ENCODE measurements around the gene TNK1. TPM values are rescaled to one million over a fixed set of nuclear protein-coding genes. Genes with fewer than 3 reads are reported as not detected.
A peak's percentile ranks its signal among the peaks of the same experiment; 100 is the strongest.
"Not testable (repeated sequence)": the region's sequence is repeated elsewhere in the genome, so short reads cannot be mapped to it uniquely, and the experiment has no call there.

Gene TNK1
- total RNA-seq, 1 experiment from 2014 or later, result 6.4 TPM

DNA sequence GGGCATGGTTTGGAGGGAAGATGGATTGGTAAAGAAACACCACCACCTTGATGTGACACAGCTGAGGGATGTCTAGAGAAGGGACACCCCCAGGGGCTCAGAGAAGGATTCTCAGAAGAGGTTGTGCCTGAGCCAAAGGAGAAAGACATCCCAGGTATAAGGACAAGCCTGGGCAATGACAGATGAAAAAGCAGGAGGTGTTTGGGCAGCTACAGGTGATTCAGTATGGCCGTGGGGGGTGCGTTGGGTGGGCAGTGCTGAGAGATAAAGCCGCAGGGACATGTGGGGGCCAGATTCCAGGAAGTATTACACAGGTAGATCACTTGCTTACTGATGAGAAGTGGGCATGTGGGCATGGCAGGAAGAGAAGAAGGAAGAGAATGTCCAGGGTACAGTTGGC is 19.0 kb upstream of the TNK1 start:
- no TSS peak for BruUV-seq (replicated peaks)
- intact Hi-C loops (cut with micrococcal nuclease), result no loop called here
- no peak overlapping the region for H3K27ac Mint-ChIP-seq (ENCODE audit: low read depth, unreplicated experiment)
- no peak for DNase-seq (ENCODE audit: unreplicated experiment)
- H3K9me3 Mint-ChIP-seq (ENCODE audit: unreplicated experiment), result no peaks in the 10 kb centered on the region
- no peaks in the 10 kb centered on the region for H3K36me3 Mint-ChIP-seq (ENCODE audit: insufficient read depth, unreplicated experiment)
- H3K4me3 Mint-ChIP-seq (ENCODE audit: unreplicated experiment), result no peak overlapping the region
- H3K27me3 Mint-ChIP-seq (ENCODE audit: insufficient read depth, unreplicated experiment), result no peaks in the 10 kb centered on the region
- peaks cover 7% of the 10 kb centered on the region for H3K4me1 Mint-ChIP-seq (ENCODE audit: insufficient read depth, unreplicated experiment)
- CTCF ChIA-PET, result interaction anchor here (0.6 to 1.7 kb wide), 4 partner anchors 15 to 198 kb away, joined by 3 to 12 read pairs (median 4); no protein-coding TSS in a partner anchor
- POLR2A ChIA-PET, result interaction anchor here (0.5 to 2.6 kb wide), 8 partner anchors 19 to 337 kb away, joined by 3 to 8 read pairs (median 3); partner anchors contain the start of genes TMEM102, TMEM256 and TNK1
- TF ChIP-seq, protein P1, sequence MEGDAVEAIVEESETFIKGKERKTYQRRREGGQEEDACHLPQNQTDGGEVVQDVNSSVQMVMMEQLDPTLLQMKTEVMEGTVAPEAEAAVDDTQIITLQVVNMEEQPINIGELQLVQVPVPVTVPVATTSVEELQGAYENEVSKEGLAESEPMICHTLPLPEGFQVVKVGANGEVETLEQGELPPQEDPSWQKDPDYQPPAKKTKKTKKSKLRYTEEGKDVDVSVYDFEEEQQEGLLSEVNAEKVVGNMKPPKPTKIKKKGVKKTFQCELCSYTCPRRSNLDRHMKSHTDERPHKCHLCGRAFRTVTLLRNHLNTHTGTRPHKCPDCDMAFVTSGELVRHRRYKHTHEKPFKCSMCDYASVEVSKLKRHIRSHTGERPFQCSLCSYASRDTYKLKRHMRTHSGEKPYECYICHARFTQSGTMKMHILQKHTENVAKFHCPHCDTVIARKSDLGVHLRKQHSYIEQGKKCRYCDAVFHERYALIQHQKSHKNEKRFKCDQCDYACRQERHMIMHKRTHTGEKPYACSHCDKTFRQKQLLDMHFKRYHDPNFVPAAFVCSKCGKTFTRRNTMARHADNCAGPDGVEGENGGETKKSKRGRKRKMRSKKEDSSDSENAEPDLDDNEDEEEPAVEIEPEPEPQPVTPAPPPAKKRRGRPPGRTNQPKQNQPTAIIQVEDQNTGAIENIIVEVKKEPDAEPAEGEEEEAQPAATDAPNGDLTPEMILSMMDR (IDR thresholded peaks at IDR 0.05; ENCODE audit: unreplicated experiment), result no peak

DNA sequence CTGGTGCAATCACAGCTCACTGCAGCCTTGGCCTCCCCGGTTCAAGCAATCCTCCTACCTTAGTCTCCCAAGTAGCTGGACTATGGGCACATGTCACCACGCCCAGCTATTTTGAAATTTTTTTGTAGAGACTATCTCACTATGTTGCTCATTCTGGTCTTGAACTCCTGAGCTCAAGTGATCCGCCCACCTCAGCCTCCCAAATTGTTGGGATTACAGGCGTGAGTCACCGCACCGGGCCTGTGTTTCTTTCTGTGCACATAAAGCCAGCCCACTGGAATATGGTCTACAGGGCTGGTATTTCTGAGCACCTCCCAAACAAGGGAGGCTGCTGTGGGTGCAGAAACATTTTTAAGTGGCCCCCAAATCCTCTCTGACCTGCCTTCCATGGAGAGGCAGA is 17.6 kb upstream of the TNK1 start:
- H3K27me3 Mint-ChIP-seq (ENCODE audit: insufficient read depth, unreplicated experiment), result no peaks in the 10 kb centered on the region
- no peaks in the 10 kb centered on the region for H3K36me3 Mint-ChIP-seq (ENCODE audit: insufficient read depth, unreplicated experiment)
- POLR2A ChIA-PET, result interaction anchor here (0.7 kb wide), 1 partner anchor 40 kb away, joined by 3 read pairs; no protein-coding TSS in a partner anchor
- no TSS peak for BruUV-seq (replicated peaks)
- DNase-seq (ENCODE audit: unreplicated experiment), result peak; percentile 53
- CTCF ChIA-PET, result no interaction called here
- H3K27ac Mint-ChIP-seq (ENCODE audit: low read depth, unreplicated experiment), result no peak overlapping the region
- intact Hi-C loops (cut with micrococcal nuclease), result no loop called here
- no peak overlapping the region for H3K4me3 Mint-ChIP-seq (ENCODE audit: unreplicated experiment)
- H3K9me3 Mint-ChIP-seq (ENCODE audit: unreplicated experiment), result no peaks in the 10 kb centered on the region
- H3K4me1 Mint-ChIP-seq (ENCODE audit: insufficient read depth, unreplicated experiment), result peaks cover 7% of the 10 kb centered on the region
- TF ChIP-seq, protein P1 (IDR thresholded peaks at IDR 0.05; ENCODE audit: unreplicated experiment), result no peak

DNA sequence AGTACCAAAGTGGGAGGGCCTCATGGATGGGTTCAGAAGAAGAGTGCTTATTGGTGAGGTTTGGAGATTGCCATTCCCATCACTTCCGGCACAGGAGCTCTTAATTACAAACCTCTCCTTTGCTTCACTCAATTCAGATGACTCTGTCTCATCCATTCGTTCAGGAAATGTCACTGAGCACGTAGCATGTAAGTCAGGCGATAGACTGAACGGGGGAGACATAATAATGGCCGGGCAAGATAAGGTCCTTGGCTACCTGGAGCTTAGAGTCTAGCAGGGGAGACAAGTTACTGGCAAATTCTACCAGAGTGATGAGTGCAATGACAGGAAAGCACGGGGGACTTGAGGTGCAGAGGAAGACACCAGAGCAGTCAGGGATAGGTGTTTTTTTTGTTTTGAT is 14.9 kb upstream of the TNK1 start:
- intact Hi-C loops (cut with micrococcal nuclease); H3K27me3 Mint-ChIP-seq (ENCODE audit: insufficient read depth, unreplicated experiment); H3K4me1 Mint-ChIP-seq (ENCODE audit: insufficient read depth, unreplicated experiment); H3K27ac Mint-ChIP-seq (ENCODE audit: low read depth, unreplicated experiment); BruUV-seq (replicated peaks); H3K36me3 Mint-ChIP-seq (ENCODE audit: insufficient read depth, unreplicated experiment); H3K4me3 Mint-ChIP-seq (ENCODE audit: unreplicated experiment); DNase-seq (ENCODE audit: unreplicated experiment); H3K9me3 Mint-ChIP-seq (ENCODE audit: unreplicated experiment): not testable (repeated sequence)
- ChIA-PET CTCF (interaction anchor here (1.1 kb wide), 1 partner anchor 9 kb away, joined by 4 read pairs; no protein-coding TSS in a partner anchor), POLR2A (interaction anchor here (0.9 to 1.4 kb wide), 2 partner anchors 16 to 118 kb away, joined by 3 read pairs; partner anchors contain the start of genes POLR2A and TNK1)

DNA sequence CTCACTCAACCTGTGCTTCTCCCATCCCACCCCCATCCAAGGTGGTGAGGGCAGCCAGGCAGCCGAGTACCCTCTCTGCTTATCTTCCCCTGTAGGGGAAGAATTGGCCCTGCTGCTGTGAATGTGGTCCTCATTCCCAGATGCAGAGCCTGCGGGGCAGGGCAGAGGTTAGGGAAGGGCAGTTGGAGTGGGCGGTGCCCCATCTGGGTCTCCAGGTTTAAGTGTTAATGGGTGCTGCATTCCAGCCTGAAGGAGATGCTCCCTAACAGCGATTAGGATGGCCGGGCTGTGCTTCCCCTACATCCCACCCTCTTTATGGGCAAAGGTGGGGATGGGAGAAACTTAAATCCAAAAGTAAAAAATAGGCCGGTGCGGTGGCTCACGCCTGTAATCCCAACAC is 13.8 kb upstream of the TNK1 start:
- Mint-ChIP-seq H3K4me1 (ENCODE audit: insufficient read depth, unreplicated experiment) (peaks cover 2% of the 10 kb centered on the region), H3K27me3 (ENCODE audit: insufficient read depth, unreplicated experiment) (no peaks in the 10 kb centered on the region), H3K36me3 (ENCODE audit: insufficient read depth, unreplicated experiment) (no peaks in the 10 kb centered on the region), H3K9me3 (ENCODE audit: unreplicated experiment) (no peaks in the 10 kb centered on the region), H3K4me3 (ENCODE audit: unreplicated experiment) (no peak overlapping the region), H3K27ac (ENCODE audit: low read depth, unreplicated experiment) (no peak overlapping the region)
- ChIA-PET CTCF (no interaction called here), POLR2A (no interaction called here)
- intact Hi-C loops (cut with micrococcal nuclease), result no loop called here
- BruUV-seq (replicated peaks), result no TSS peak
- no peak for DNase-seq (ENCODE audit: unreplicated experiment)
- TF ChIP-seq, protein P1 (IDR thresholded peaks at IDR 0.05; ENCODE audit: unreplicated experiment), result no peak
